GM10248 (cell line): Measurements from ENCODE around the gene PHOSPHO1.
"Not testable (repeated sequence)": the region's sequence is repeated elsewhere in the genome, so short reads cannot be mapped to it uniquely, and the experiment has no call there.

ENCODE experiments used
- CTCF ChIA-PET: fragments of 300-600 bp; sonication (Branson Sonifier 250); formaldehyde crosslinking; extraction: SDS; loops from one replicate; lab custom pipeline; 2021; ENCODE audit warnings: antibody characterized with exemption; lab: Yijun Ruan, JAX
- POLR2A ChIA-PET: fragments of 350-650 bp; sonication (Branson Sonifier 250); formaldehyde crosslinking; extraction: SDS; loops from one replicate; lab custom pipeline; 2020; ENCODE audit warnings: antibody characterized with exemption; lab: Yijun Ruan, JAX
- DNase-seq: peaks from one replicate; pipeline ENCODE4 v3.0.0; 2012; ENCODE audit errors: extremely low spot score
- TF ChIP-seq, protein P1 (sequence below): IDR thresholded peaks from 2 replicates; pipeline ENCODE4 v1.5.1; 2012; ENCODE audit warnings: mild to moderate bottlenecking, low read depth; ENCODE audit errors: extremely low read depth, missing control alignments, control extremely low read depth

Gene PHOSPHO1, protein sequence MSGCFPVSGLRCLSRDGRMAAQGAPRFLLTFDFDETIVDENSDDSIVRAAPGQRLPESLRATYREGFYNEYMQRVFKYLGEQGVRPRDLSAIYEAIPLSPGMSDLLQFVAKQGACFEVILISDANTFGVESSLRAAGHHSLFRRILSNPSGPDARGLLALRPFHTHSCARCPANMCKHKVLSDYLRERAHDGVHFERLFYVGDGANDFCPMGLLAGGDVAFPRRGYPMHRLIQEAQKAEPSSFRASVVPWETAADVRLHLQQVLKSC

DNA sequence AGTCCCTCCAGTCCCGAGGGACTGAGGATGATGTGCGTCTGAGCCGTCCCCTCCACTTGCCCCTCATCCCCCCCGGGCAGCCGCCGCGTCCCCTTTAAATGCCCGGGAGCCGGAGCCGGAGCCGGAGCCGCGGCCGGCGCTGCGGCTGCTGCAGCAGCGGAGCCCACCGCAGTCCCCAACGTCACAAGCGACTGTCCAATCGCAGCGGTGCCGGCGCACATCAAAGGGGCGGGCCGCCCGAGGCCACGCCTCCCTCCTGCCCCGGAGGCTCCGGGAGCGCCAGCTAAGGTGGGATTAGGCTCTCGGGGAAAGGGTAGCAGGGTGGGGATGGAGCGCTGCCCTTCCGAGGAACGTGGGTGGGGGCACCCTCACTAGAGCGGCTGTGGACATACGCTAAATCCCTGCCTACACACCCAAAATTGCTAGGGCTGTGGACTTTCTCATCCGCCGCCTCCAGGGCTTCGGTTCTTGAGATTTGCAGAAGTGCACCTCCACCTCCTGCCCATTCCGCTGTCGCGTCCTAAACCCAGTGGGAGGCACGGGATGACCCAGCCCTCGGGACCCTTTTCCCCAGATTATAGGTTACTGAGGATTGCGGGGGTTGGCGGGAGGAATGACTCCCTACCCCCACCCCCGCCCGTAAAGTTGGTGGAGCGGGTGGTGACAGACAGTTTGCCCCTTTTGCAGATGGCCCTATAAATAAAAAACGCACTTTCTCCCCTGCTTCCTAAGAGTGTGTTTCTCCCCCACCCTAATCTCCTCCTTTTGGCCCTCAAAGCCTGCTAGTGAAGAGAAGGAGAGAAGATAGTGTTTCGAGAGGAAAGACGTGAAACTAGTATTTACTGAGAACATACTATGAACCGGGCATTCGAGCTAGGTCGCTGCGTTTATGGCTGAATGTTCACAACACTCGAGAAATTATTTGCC is at the start of gene PHOSPHO1:
Gene PHOSPHO1 (minus strand): TSS at position 152 of the 927 bp plus-strand sequence. CDS start 4,096 bp downstream, outside the sequence.
- DNase-seq: peak; percentile 92
- TF ChIP-seq, protein P1, sequence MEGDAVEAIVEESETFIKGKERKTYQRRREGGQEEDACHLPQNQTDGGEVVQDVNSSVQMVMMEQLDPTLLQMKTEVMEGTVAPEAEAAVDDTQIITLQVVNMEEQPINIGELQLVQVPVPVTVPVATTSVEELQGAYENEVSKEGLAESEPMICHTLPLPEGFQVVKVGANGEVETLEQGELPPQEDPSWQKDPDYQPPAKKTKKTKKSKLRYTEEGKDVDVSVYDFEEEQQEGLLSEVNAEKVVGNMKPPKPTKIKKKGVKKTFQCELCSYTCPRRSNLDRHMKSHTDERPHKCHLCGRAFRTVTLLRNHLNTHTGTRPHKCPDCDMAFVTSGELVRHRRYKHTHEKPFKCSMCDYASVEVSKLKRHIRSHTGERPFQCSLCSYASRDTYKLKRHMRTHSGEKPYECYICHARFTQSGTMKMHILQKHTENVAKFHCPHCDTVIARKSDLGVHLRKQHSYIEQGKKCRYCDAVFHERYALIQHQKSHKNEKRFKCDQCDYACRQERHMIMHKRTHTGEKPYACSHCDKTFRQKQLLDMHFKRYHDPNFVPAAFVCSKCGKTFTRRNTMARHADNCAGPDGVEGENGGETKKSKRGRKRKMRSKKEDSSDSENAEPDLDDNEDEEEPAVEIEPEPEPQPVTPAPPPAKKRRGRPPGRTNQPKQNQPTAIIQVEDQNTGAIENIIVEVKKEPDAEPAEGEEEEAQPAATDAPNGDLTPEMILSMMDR: no peak
- POLR2A ChIA-PET: no interaction called here
- CTCF ChIA-PET: interaction anchor here (1.0 to 8.7 kb wide), 4 partner anchors 9 to 326 kb away, joined by 3 to 143 read pairs (median 64); partner anchors contain the start of genes ABI3 and GNGT2

DNA sequence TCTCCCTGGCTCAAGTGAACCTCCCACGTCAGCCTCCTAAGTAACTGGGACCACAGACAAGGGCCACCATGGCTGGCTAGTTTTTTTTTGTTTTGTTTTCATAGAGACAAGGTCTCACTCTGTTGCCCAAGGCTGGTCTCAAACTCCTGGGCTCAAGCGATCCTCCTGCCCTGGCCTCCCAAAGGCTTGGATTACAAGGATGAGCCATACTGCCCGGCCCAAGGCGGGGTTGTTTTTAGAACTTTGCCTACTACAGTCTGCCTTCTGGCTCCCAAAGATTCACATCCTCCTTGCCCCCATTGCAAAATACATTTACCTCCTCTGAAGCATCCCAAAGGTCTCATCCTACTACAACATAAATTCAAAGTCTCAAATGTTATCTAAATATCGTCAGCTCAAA is 49.5 kb upstream of the PHOSPHO1 start:
- TF ChIP-seq, protein P1: no peak
- DNase-seq: no peak
- POLR2A ChIA-PET: no interaction called here
- CTCF ChIA-PET: no interaction called here

GRCh38 chr17:49279263-49280015 is 48.9 kb upstream of the PHOSPHO1 start:
- CTCF ChIA-PET: interaction anchor here (1.5 kb wide), 1 partner anchor 17 kb away, joined by 3 read pairs; no protein-coding TSS in a partner anchor
- DNase-seq, POLR2A ChIA-PET: not testable (repeated sequence)

DNA sequence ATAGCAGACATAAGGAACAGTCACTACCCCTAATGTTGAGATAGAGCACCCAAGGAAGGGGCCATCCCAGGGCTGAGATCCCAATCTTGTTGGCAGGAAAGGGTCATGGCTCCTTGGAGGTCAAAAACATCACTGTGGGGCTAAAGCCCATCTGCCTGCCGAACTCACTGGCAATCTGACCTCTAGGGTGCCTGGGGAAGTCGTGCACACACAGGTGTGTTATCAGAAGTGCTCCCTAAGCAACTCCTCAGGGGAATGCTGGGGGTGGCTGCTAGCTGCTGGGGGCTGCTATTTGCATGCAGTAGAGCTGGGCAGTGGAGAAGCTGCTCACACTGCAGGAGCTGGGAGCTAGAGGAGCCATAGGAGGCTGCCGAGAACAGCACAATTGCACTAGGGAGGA is 47.5 kb upstream of the PHOSPHO1 start:
- DNase-seq: no peak
- ChIA-PET POLR2A (no interaction called here), CTCF (interaction anchor here (1.5 to 1.6 kb wide), 2 partner anchors 19 to 119 kb away, joined by 3 read pairs; no protein-coding TSS in a partner anchor)
- TF ChIP-seq, protein P1: no peak

GRCh38 chr17:49277638-49278037 is 47.1 kb upstream of the PHOSPHO1 start:
- POLR2A ChIA-PET: no interaction called here
- TF ChIP-seq, protein P1: no peak
- DNase-seq: no peak
- CTCF ChIA-PET: interaction anchor here (1.5 to 1.6 kb wide), 2 partner anchors 19 to 120 kb away, joined by 3 read pairs; no protein-coding TSS in a partner anchor

- DNase-seq, CTCF ChIA-PET: not testable (repeated sequence)
- POLR2A ChIA-PET: interaction anchor here (0.6 kb wide), 1 partner anchor 488 kb away, joined by 14 read pairs; the partner anchor contains the start of gene FAM117A
These were observed 45.4 kb upstream of the PHOSPHO1 start for GRCh38 chr17:49275981-49276380.

DNA sequence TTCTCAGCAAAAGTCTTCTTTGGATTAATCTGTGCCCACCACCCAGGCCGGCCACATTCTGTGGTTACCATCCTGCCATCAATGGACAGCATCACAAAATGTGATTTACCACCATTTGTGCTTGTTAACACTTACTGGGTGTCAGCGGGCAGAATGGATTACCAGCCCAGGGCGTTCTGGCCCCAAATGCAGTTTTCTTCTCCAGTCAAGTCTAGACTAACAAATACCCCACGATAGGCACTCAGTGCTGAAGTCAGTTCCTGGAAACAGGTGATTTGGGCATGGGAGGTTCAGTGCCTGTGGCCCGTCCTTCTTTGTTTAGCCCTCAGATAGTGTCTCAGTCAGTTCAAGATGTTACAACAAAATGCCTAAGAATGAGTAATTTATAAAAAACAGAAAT is 38.8 kb upstream of the PHOSPHO1 start:
- POLR2A ChIA-PET: no interaction called here
- CTCF ChIA-PET: no interaction called here
- TF ChIP-seq, protein P1: no peak
- no peak for DNase-seq
